Endothelial cell (in vitro differentiated cells): ENCODE measurements around the gene UCK2. TPM values are rescaled to one million over a fixed set of nuclear protein-coding genes. Genes with fewer than 3 reads are reported as not detected.

Experiments
- DNase-seq: peaks from one replicate; pipeline ENCODE4 v3.0.0; 2021; ENCODE audit warnings: low spot score
- H3K27ac Mint-ChIP-seq: one replicate; pipeline ENCODE4 v1.8.0; 2021; ENCODE audit warnings: mixed read lengths, inconsistent platforms; ENCODE audit not compliant: unreplicated experiment
- H3K27me3 Mint-ChIP-seq: one replicate; pipeline ENCODE4 v1.8.0; 2021; ENCODE audit warnings: mild to moderate bottlenecking, moderate library complexity, mixed read lengths, inconsistent platforms; ENCODE audit not compliant: unreplicated experiment
- H3K36me3 Mint-ChIP-seq: one replicate; pipeline ENCODE4 v1.8.0; 2021; ENCODE audit warnings: mild to moderate bottlenecking, low read depth, mixed read lengths, inconsistent platforms; ENCODE audit not compliant: unreplicated experiment
- H3K4me1 Mint-ChIP-seq: one replicate; pipeline ENCODE4 v1.8.0; 2021; ENCODE audit warnings: mild to moderate bottlenecking, mixed read lengths, inconsistent platforms; ENCODE audit not compliant: unreplicated experiment
- H3K4me3 Mint-ChIP-seq: one replicate; pipeline ENCODE4 v1.8.0; 2021; ENCODE audit warnings: mild to moderate bottlenecking, mixed read lengths, inconsistent platforms; ENCODE audit not compliant: unreplicated experiment
- H3K9me3 Mint-ChIP-seq: one replicate; pipeline ENCODE4 v1.8.0; 2021; ENCODE audit warnings: mixed read lengths, inconsistent platforms; ENCODE audit not compliant: unreplicated experiment
- CTCF ChIP-seq: fragments of 200-600 bp; sonication (generic); IDR thresholded peaks from one replicate; pipeline ENCODE4 v1.5.0; 2021; ENCODE audit warnings: antibody characterized with exemption; ENCODE audit not compliant: unreplicated experiment
- total RNA-seq: library from RNA; stranded (reverse); fragmentation: NEBNext Ultra II Directional; extraction: Animal tissue kit (Norgen Biotek cat#: 25700); gene quantifications from one replicate; pipeline ENCODE4 v1.2.1, GENCODE V29; 2021; ENCODE audit not compliant: unreplicated experiment

Gene UCK2
- total RNA-seq, 1 donor from 2014 or later, result 52.9 TPM

GRCh38 chr1:165942927-165943597 lies 115.6 kb downstream of the UCK2 start:
- H3K27me3 Mint-ChIP-seq, result no peaks in the 10 kb centered on the region
- TF ChIP-seq CTCF, result no peak
- H3K9me3 Mint-ChIP-seq, result no peaks in the 10 kb centered on the region
- no peak for DNase-seq
- no peak overlapping the region for H3K27ac Mint-ChIP-seq
- no peaks in the 10 kb centered on the region for H3K36me3 Mint-ChIP-seq
- H3K4me1 Mint-ChIP-seq, result peaks cover 5% of the 10 kb centered on the region
- H3K4me3 Mint-ChIP-seq, result no peak overlapping the region

- H3K27me3 Mint-ChIP-seq, result no peaks in the 10 kb centered on the region
- H3K4me3 Mint-ChIP-seq, result no peak overlapping the region
- no peaks in the 10 kb centered on the region for H3K36me3 Mint-ChIP-seq
- H3K4me1 Mint-ChIP-seq, result peaks cover 5% of the 10 kb centered on the region
- H3K9me3 Mint-ChIP-seq, result no peaks in the 10 kb centered on the region
- no peak for TF ChIP-seq CTCF
- DNase-seq, result no peak
- no peak overlapping the region for H3K27ac Mint-ChIP-seq
Observed at GRCh38 chr1:165945911-165946310, 118.5 kb downstream of the UCK2 start.

- H3K27me3 Mint-ChIP-seq, result peaks cover 1% of the 10 kb centered on the region
- no peak overlapping the region for H3K27ac Mint-ChIP-seq
- DNase-seq, result no peak
- no peak overlapping the region for H3K4me3 Mint-ChIP-seq
- no peaks in the 10 kb centered on the region for H3K36me3 Mint-ChIP-seq
- H3K9me3 Mint-ChIP-seq, result no peaks in the 10 kb centered on the region
- no peak for TF ChIP-seq CTCF
- H3K4me1 Mint-ChIP-seq, result peaks cover 5% of the 10 kb centered on the region
Observed at GRCh38 chr1:165947797-165948455, 120.5 kb downstream of the UCK2 start.

GRCh38 chr1:165949335-165950130 lies 122.1 kb downstream of the UCK2 start:
- Mint-ChIP-seq H3K27ac (no peak overlapping the region), H3K4me3 (no peak overlapping the region), H3K9me3 (no peaks in the 10 kb centered on the region), H3K36me3 (no peaks in the 10 kb centered on the region), H3K27me3 (peaks cover 2% of the 10 kb centered on the region), H3K4me1 (peaks cover 5% of the 10 kb centered on the region)
- peak; percentile 68 for DNase-seq
- TF ChIP-seq CTCF, result no peak
